OCI-LY1 (cell line): Measurements from ENCODE around the gene GNAI2.
"Not testable (repeated sequence)": the region's sequence is repeated elsewhere in the genome, so short reads cannot be mapped to it uniquely, and the experiment has no call there.

Experiments
- EZH2 ChIP-seq: fragments of 200-600 bp; sonication (generic), shearing (Covaris generic); IDR thresholded peaks from 2 replicates; pipeline ENCODE4 v1.8.0; 2017; ENCODE audit warnings: borderline replicate concordance, mixed run types, mild to moderate bottlenecking, antibody characterized with exemption, low read length, moderate library complexity, mixed read lengths
- TF ChIP-seq, protein P1 (sequence below): fragments of 200-600 bp; sonication (generic), shearing (Covaris generic); IDR thresholded peaks from 2 replicates; pipeline ENCODE4 v1.5.1; 2017; ENCODE audit warnings: mild to moderate bottlenecking, antibody characterized with exemption, low read length, moderate library complexity, mixed read lengths

DNA sequence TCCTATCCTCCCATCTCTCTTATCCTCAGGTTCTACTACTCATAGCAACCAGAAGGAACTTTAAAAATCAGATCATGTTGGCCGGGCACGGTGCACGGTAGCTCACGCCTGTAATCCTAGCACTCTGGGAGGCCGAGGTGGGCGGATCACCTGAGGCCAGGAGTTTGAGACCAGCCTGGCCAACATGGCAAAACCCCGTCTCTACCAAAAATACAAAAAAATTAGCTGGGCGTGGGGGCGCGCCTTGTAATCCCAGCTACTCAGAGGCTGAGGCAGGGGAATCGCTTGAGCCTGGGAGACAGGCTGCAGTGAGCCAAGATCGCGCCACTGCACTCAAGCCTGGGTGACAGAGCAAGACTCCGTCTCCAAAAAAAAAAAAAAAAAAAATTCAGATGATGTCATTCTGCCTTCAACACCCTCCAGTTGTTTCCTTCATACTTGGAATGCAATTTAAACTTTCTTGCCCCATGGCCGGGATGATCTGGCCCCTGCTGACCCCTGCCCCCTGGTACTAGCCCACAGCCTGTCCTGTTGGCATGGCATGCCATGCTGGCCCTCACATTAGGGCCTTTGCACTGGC lies 7.7 kb upstream of the GNAI2 start:
- TF ChIP-seq, protein P1, sequence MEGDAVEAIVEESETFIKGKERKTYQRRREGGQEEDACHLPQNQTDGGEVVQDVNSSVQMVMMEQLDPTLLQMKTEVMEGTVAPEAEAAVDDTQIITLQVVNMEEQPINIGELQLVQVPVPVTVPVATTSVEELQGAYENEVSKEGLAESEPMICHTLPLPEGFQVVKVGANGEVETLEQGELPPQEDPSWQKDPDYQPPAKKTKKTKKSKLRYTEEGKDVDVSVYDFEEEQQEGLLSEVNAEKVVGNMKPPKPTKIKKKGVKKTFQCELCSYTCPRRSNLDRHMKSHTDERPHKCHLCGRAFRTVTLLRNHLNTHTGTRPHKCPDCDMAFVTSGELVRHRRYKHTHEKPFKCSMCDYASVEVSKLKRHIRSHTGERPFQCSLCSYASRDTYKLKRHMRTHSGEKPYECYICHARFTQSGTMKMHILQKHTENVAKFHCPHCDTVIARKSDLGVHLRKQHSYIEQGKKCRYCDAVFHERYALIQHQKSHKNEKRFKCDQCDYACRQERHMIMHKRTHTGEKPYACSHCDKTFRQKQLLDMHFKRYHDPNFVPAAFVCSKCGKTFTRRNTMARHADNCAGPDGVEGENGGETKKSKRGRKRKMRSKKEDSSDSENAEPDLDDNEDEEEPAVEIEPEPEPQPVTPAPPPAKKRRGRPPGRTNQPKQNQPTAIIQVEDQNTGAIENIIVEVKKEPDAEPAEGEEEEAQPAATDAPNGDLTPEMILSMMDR, result not testable (repeated sequence)
- not testable (repeated sequence) for TF ChIP-seq EZH2
